GM18519 (cell line): ENCODE data around the gene IL1R1.
"Not testable (repeated sequence)": the region's sequence is repeated elsewhere in the genome, so short reads cannot be mapped to it uniquely, and the experiment has no call there.

ENCODE experiments used
- ATAC-seq: cut with Tn5 transposase; IDR thresholded peaks from one replicate; pipeline ENCODE4 v1.9.1; 2021; ENCODE audit warnings: mild to moderate bottlenecking, moderate library complexity; ENCODE audit not compliant: unreplicated experiment, low FRiP score

Gene IL1R1

GRCh38 chr2:102110596-102111334 lies 31.8 kb upstream of the IL1R1 start:
- ATAC-seq: no peak

GRCh38 chr2:102111823-102112222 lies 30.7 kb upstream of the IL1R1 start:
- no peak for ATAC-seq

GRCh38 chr2:102112271-102112670 lies 30.3 kb upstream of the IL1R1 start:
- ATAC-seq: no peak

GRCh38 chr2:102112692-102113665 lies 29.6 kb upstream of the IL1R1 start:
- ATAC-seq: no peak

GRCh38 chr2:102114290-102114721 lies 28.2 kb upstream of the IL1R1 start:
- no peak for ATAC-seq

GRCh38 chr2:102114851-102115497 lies 27.6 kb upstream of the IL1R1 start:
- ATAC-seq: no peak

GRCh38 chr2:102116630-102117471 lies 25.7 kb upstream of the IL1R1 start:
- no peak for ATAC-seq

- ATAC-seq: no peak
Observed at GRCh38 chr2:102117472-102117858, 25.1 kb upstream of the IL1R1 start.

- no peak for ATAC-seq
Observed at GRCh38 chr2:102119255-102119654, 23.3 kb upstream of the IL1R1 start.

- ATAC-seq: no peak
Observed at GRCh38 chr2:102120261-102120660, 22.3 kb upstream of the IL1R1 start.

GRCh38 chr2:102120701-102121159 lies 21.8 kb upstream of the IL1R1 start:
- ATAC-seq: no peak

GRCh38 chr2:102122115-102122514 lies 20.4 kb upstream of the IL1R1 start:
- no peak for ATAC-seq

GRCh38 chr2:102122909-102123308 lies 19.6 kb upstream of the IL1R1 start:
- no peak for ATAC-seq

GRCh38 chr2:102124421-102124820 lies 18.1 kb upstream of the IL1R1 start:
- ATAC-seq: not testable (repeated sequence)

- no peak for ATAC-seq
Observed at GRCh38 chr2:102126169-102126568, 16.4 kb upstream of the IL1R1 start.

- ATAC-seq: no peak
Observed at GRCh38 chr2:102126660-102127059, 15.9 kb upstream of the IL1R1 start.

- ATAC-seq: no peak
Observed at GRCh38 chr2:102129082-102129481, 13.5 kb upstream of the IL1R1 start.

GRCh38 chr2:102129951-102130646 lies 12.4 kb upstream of the IL1R1 start:
- no peak for ATAC-seq

GRCh38 chr2:102130647-102130991 lies 11.9 kb upstream of the IL1R1 start:
- ATAC-seq: no peak

GRCh38 chr2:102131564-102131963 lies 11.0 kb upstream of the IL1R1 start:
- ATAC-seq: no peak
